Measurements from ENCODE around the gene OR51D1.

The OR51D1 gene

DNA sequence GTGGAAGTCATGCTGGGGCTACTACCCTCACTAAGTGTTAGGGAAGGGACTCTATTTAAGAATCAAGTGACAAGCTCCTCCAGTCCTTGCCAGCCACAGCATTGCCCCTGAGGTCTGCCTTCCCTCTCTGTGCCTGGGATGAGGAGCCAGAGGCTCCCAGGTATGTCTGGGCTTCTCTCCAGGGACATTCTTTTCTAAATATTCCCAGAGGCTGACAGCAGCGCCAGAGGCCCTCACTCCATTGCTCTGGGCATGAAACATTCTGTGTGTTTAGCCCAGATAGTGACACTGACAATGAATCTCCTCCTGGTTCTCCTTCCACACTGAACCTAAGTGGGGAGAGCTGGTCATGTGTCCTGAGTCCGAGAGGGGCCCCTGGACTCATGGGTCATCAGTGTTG lies 8.7 kb downstream of the OR51D1 start:
- DNase-seq (ENCODE audit: low read depth) = no peak

DNA sequence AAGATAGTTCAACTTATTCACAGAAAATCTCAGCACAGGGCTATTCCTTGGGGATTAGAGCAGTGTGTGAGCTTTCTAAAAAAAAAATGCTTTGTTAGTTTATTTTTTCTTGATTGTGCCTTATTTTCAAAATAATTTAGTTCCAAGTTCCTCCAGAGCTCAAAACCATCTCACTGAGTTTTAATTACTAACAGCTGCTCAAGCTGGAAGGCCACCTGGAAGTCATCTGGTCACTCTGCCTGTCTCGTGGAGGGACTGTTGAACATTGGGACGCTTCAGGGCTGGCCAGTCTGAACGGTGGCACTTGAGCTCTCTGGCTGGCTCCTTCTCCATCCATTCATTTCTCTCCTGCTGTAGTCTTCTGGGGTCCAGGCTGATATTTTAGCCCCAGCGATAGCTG lies 10.5 kb downstream of the OR51D1 start:
- DNase-seq (ENCODE audit: low read depth) = no peak

DNA sequence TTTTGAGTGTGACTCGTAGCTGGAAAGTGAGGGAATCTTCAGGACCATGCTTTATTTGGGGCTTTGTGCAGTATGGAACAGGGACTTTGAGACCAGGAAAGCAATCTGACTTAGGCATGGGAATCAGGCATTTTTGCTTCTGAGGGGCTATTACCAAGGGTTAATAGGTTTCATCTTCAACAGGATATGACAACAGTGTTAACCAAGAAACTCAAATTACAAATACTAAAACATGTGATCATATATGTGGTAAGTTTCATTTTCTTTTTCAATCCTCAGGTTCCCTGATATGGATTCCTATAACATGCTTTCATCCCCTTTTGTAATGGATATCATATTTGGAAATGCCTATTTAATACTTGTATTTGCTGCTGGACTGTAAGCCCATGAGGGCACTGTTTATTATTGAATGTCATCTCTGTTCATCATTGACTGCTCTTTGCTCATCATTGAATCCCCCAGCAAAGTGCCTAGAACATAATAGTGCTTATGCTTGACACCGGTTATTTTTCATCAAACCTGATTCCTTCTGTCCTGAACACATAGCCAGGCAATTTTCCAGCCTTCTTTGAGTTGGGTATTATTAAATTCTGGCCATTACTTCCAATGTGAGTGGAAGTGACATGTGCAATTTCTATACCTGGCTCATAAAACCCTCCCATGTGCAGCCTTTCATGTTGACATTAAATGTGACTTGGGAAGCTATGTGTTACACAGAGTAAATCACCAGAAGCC lies 17.5 kb downstream of the OR51D1 start:
- no peak for DNase-seq (ENCODE audit: low read depth)

DNA sequence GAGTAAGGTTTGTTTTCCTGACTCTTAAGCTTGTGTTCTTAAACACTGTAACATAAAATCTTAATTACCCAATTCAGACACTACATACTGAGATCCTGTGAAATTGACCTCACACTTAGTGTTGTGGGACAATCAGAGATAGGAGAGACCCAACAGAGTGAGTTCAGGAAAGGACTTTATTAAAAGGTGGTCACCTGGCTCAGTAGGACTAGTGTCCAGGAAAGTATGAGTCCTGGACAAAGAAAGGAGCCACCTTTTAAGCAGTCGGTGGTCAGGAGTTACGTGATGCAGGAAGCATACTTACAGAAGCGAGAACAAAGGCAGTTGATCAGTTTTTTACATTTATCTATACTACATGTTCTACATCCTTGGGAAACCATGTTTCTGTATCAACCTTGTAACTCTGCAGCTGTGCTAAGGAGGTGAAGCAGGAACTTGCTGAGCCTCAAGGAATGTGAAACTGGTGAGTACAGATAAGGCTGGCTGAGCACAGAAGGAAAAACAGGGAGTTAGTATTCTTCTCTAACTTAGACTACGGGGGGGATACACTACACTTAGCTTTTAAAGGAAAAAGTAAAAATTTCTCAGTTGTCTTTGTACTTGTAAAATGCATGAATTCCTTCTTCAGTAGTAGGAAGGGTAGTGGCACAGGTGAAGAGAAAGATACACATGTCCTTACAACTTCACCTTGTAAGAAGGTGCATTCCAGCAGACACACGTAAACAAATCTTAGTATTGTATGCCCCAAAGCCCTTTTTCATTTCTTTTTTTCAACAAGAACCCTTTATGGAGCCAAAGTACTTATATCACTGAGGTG lies 21.6 kb downstream of the OR51D1 start:
- DNase-seq (ENCODE audit: low read depth) = no peak

DNA sequence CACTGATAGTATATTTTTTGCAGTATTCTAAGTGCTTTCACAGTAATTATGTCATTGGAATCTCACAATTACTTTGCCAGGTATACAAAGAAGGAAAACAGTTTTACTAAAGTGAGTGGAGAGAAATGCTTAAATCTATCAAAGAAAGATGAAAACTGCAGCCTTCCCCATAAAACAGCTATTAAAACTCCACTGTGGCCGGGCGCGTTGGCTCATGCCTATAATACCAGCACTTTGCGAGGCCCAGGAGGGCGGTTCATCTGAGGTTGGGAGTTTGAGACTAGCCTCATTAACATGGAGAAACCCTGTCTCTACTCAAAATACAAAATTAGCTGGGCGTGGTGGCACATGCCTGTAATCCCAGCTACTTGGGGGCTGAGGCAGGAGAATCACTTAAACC lies 25.6 kb downstream of the OR51D1 start:
- no peak for DNase-seq (ENCODE audit: low read depth)

DNA sequence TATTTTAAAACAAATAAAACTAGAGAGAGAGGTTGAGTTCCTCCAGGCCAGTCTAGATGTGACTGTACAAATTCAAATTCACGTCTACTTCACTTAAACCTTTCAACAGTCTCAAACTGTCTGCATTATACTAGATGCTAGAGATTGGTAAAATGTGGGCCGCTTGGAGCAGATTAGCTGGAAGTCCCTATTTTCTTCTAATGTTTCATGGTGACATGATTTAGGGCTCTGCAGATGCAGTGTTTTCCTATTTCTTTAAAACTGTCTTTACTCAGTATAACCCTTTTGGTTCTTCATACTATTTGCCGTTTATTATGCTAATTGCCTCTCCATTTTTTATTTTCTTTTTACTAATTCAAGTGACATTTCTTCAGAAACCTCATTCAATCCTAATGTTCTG lies 26.9 kb downstream of the OR51D1 start:
- no peak for DNase-seq (ENCODE audit: low read depth)

DNA sequence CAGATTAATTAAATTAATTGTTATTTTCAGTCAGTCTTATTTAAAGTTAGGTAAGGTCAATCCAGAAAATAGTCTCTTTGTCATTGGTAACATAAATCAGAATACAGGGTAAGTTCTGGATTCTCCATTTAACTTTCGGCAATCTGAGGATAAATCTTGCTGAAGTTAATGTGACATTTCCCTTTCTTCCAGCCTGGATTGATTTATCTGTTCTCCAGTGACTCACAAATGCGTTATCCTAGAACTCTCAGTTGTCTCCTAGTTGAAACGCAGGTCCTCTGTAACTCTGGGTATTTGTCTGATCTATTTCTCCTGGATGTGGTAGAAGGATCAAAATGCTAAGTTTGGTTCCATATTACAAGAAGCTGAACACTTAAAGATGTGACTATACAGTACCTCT lies 27.5 kb downstream of the OR51D1 start:
- DNase-seq (ENCODE audit: low read depth) = no peak

DNA sequence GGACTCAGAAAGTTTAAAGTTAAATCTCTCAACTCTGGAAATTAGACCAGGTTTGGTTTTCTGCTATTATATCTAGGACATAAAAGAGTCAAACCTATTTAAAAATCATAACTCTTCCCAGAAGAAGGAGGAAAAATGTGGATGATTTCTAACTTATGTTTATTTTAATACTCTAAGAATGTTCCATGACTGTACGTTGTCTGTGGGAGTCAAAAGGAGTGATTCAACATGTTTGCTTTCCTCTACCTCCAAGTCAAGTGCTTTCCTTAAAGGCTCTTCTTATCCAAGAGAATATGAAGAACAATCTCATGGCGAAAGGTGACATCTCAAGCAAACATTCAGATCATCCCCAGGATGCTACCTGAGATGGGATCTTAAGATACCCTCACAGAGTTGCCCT lies 28.1 kb downstream of the OR51D1 start:
- no peak for DNase-seq (ENCODE audit: low read depth)

DNA sequence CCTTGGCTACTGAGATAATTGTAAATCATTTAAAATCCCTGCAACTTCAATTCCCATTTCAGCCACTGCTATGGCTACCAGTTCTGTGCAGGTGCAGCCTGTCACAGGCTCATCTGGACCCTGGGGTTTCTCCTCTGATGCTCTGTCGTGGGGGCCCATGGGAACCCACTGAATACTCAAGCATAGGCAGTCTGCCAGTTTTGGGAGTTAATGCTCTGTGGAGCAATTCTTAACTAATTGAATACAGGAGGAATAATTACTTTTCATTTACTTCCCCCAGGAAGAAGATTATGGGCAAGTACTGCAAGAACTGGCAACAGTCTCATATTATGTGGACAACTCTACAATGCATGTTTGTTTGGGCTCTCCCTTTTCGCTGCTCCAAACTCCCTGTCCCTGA lies 34.5 kb downstream of the OR51D1 start:
- DNase-seq (ENCODE audit: low read depth) = no peak

DNA sequence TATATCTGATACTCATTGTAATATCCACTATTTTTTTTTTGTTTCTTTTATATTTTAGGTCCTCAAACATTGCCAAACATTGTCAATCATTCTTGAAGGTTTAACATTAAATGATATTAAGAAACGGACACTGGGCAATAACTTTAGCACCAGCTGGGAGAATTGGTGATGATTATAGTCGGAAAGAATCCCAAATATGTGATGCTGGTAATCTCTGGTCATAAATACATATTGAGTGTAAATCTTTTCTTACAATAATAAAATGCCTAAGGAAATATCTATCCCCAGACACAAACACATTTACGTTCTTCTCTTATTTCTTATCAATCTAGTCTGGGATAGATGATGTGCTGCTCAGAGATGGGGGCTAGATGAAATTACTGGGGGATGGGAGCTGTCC lies 35.2 kb downstream of the OR51D1 start:
- DNase-seq (ENCODE audit: low read depth) = no peak

DNA sequence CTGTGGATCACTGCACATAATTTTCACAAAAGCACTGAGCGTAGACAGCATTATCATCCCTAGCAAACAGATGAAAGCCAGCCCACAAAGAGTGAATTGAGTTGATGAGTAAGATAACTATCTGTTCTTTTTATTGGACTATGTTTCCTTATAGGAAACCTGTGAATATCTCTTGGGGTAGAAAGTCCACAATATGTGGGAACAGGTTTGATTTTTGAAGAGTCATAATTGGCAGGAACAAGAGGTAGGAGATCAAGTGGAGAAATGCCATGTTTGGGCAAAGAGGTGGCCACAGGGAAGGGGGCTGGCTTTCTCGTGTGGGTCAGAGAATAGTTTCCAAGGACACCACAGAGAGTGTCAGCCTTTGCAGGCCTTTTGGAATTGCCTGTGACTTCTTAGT lies 36.5 kb downstream of the OR51D1 start:
- DNase-seq (ENCODE audit: low read depth) = no peak

DNA sequence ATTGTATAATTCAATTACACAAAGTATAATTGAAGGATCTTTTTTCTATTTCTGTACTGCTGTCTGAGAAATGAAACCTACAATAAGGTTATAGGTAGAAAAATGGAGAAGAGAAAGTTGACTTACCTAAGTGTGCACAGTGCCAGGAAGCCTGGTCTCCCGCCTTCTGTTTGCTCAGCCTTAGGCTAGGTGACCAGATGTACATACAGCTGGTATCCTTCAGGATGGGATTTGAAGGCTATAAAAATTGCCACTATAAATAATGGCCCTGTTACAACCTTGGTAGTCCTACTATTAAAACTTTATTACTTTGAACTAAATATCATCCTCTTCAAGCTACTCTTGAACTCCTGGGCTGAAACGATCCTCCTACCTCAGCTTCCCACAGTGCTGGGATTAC lies 40.7 kb downstream of the OR51D1 start:
- no peak for DNase-seq (ENCODE audit: low read depth)

DNA sequence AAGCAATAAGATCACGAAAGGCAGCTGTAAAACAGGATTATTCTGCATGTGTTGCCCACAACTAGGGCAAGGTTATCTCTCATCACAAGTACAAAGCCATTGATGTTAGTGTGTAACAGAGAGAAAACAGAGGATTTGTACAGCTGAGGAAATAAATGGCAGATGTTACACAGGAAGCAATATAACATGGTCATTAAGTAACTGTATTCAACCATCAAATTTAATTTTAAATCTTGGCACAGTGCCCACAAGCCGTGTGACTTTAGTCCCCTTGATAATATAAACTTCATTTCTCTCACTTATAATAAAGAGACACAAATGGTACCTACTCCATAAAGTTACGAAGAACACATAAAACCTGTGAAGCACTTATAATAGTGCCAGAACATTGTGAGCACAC lies 43.1 kb downstream of the OR51D1 start:
- no peak for DNase-seq (ENCODE audit: low read depth)

DNA sequence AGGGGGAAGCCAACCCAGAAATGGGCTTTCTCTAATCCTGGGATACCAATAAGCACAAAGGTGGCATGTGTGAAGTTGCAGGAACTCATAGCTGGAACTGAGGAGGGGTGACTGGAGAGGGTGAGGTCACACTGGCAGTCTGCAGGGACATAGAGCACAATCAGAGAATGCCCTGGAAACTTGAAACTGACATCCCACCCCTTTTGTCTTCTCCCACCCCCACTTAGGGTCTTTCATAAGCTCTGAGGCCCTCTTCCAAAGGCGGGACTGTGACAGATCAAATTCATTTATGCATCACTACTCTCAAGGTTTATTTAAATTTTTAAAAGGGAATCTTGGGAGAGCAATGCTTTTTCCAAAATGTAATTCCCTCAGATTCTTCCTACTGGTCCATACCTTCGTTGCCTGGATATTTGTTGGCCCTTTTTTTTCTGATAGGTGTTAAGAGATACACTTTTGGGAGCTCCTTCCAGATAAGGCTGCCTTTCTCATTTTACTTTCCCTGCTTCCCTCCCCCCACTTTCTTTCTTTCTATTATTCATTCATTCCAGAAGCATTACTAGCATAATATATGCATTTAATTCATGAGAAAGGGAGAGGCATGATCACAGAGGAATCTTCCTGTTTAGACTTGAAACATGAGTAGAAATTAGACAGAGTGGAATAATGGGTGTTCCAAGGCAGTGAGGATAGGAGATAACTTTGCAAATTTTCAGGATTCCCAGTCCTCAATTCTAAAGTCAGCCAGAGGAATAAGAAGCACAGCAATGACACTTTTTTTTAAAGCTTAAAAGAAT lies 45.5 kb downstream of the OR51D1 start:
- DNase-seq (ENCODE audit: low read depth) = no peak

DNA sequence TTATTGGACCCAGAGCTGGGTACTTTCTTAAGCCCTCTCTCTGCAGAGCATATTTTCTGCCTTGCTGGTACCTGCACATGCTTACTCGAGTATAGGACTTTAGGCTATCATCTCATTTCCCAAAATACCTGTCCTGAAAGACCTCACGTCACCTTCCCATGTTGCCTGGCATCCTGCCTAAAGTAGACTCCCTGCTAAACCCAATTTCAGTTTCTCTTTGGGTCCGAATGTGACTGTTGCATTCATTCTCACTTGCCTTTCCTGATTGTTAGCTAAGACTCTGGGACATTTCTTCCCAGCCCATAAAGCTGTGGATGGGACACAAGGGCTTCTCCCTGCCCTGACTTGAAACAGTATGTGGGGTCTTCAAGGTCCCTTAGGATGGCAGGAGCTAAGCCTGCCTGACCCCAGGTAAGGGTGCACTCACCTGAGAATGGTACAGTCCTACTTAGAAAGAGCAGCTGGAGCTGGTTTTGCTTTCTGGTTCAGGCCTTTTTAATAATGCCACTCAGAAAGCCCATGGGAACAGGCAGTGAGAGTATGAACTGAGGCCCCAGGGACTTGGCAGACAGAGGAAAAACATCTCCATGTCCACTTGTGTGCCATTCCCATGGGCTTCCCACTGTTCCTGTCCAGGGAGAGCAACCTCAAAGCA lies 47.5 kb downstream of the OR51D1 start:
- DNase-seq (ENCODE audit: low read depth) = no peak
